Upper lobe of left lung (tissue), 6 donors: ENCODE measurements around the gene TXNIP. TPM values are rescaled to one million over a fixed set of nuclear protein-coding genes. Genes with fewer than 3 reads are reported as not detected.
A peak's percentile ranks its signal among the peaks of the same experiment; 100 is the strongest.

Experiments
- ATAC-seq, 2 donors: fragments of 200-7000 bp; cut with Tn5 transposase; one replicate each; pipeline ENCODE4 v1.9.1; 2022; ENCODE audit warnings: mild to moderate bottlenecking in 2 of 2, moderate library complexity in 2 of 2; ENCODE audit not compliant: low FRiP score in 2 of 2
- DNase-seq, 2 donors: peaks; one replicate each; pipeline ENCODE4 v3.0.0-alpha.2; 2019 to 2020
- H3K27ac ChIP-seq, 4 donors: fragments of 200-600 bp; sonication (generic); one replicate each; pipeline ENCODE4 v1.5.1; 2016 to 2019
- H3K27me3 ChIP-seq, 4 donors: fragments of 200-600 bp; sonication (generic); one replicate each; pipeline ENCODE4 v1.5.1; 2017 to 2019
- H3K36me3 ChIP-seq, 4 donors: fragments of 200-600 bp; sonication (generic); one replicate each; pipeline ENCODE4 v1.5.1; 2016 to 2019
- H3K4me1 ChIP-seq, 4 donors: fragments of 200-600 bp; sonication (generic); one replicate each; pipeline ENCODE4 v1.5.1; 2018 to 2019
- H3K4me3 ChIP-seq, 4 donors: fragments of 200-600 bp; sonication (generic); one replicate each; pipeline ENCODE4 v1.5.1; 2017 to 2019; ENCODE audit warnings: mild to moderate bottlenecking in 2 of 4, moderate library complexity in 1 of 4
- H3K9me3 ChIP-seq, 4 donors: fragments of 200-600 bp; sonication (generic); one replicate each; pipeline ENCODE4 v1.5.1; 2018 to 2019
- EP300 ChIP-seq, 4 donors: sonication (generic); formaldehyde crosslinking; IDR thresholded peaks; one replicate each; pipeline ENCODE4 v1.5.1; 2017; ENCODE audit warnings: antibody characterized with exemption in 4 of 4, control low read depth in 2 of 4
- POLR2A ChIP-seq, 4 donors: fragments of 450-650 bp; IDR thresholded peaks; one replicate each; pipeline ENCODE4 v1.5.1; 2016 to 2017; ENCODE audit warnings: antibody characterized with exemption in 4 of 4, mild to moderate bottlenecking in 2 of 4
- POLR2AphosphoS5 ChIP-seq, 2 donors: sonication (generic); formaldehyde crosslinking; IDR thresholded peaks; one replicate each; pipeline ENCODE4 v1.5.1; 2017; ENCODE audit warnings: antibody characterized with exemption in 2 of 2
- WGBS, 2 donors: methylation state at CpG; one replicate each; pipeline ENCODE4 v1.1.5; 2017 to 2018; 5-methylcytosine and 5-hydroxymethylcytosine counted together
- total RNA-seq, 6 donors: library from RNA; depleted of rRNA in 4 of 6; stranded (reverse); fragments of >200 nt in 4 of 6; gene quantifications; one replicate each; pipeline versions ENCODE4 v1.1.0 to v1.2.1, GENCODE V29; 2016 to 2021
- TF ChIP-seq, protein P1 (sequence below), 6 experiments: fragments of 450-650 bp in 4 of 6; fragments of 200-600 bp in 2 of 6; sonication (generic) in 2 of 6; IDR thresholded peaks; one replicate each; pipeline ENCODE4 v1.5.1; 2016 to 2019; ENCODE audit warnings: antibody characterized with exemption in 6 of 6
- donor health status: DM: no; HTN: no; CAD: no; lungs with moderate emphysema.
- donor health status: DM: no; HTN: yes; CAD: no; lungs with severe emphysema.

The TXNIP gene
- total RNA-seq, 6 donors from 2014 or later, result 703 to 1,481 (median 910) TPM

DNA sequence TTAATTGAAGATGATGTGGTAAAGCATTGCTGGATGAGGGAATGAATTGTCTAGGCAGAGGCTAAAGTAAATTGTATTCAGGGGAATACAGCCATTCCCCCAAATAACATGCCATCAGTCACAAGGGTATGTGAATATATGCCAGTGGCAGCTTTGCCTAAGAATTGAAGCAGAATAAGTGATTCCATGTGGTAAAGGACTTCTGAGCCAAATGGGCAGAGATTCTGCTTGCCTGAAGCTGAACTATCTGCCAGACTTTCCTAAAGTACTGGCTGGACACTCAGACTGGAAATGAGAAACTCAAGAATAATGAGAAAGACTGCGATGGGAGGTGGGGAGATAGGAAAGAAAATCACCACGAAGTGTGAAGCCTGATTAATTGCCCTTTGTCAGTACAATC lies 40.9 kb downstream of the TXNIP start:
- Histone ChIP-seq H3K4me3 (no peak overlapping the region), H3K36me3 (peaks cover 0 to 11% (median 0%) of the 10 kb centered on the region in 4 donors), H3K27ac (peak overlapping the region in 2 of 4 donors; percentile 9 to 89), H3K4me1 (peaks cover 28 to 63% (median 40%) of the 10 kb centered on the region in 4 donors), H3K9me3 (no peaks in the 10 kb centered on the region), H3K27me3 (no peaks in the 10 kb centered on the region)
- TF ChIP-seq, protein P1, sequence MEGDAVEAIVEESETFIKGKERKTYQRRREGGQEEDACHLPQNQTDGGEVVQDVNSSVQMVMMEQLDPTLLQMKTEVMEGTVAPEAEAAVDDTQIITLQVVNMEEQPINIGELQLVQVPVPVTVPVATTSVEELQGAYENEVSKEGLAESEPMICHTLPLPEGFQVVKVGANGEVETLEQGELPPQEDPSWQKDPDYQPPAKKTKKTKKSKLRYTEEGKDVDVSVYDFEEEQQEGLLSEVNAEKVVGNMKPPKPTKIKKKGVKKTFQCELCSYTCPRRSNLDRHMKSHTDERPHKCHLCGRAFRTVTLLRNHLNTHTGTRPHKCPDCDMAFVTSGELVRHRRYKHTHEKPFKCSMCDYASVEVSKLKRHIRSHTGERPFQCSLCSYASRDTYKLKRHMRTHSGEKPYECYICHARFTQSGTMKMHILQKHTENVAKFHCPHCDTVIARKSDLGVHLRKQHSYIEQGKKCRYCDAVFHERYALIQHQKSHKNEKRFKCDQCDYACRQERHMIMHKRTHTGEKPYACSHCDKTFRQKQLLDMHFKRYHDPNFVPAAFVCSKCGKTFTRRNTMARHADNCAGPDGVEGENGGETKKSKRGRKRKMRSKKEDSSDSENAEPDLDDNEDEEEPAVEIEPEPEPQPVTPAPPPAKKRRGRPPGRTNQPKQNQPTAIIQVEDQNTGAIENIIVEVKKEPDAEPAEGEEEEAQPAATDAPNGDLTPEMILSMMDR (IDR thresholded peaks at IDR 0.05), result no peak
- TF ChIP-seq POLR2A (IDR thresholded peaks at IDR 0.05) (no peak), EP300 (IDR thresholded peaks at IDR 0.05) (no peak), POLR2AphosphoS5 (IDR thresholded peaks at IDR 0.05) (no peak)
- ATAC-seq, result no peak
- DNase-seq, result no peak
- 44 to 46% methylated on average over 2 of the region's 2 CpGs for WGBS, 2 donors

DNA sequence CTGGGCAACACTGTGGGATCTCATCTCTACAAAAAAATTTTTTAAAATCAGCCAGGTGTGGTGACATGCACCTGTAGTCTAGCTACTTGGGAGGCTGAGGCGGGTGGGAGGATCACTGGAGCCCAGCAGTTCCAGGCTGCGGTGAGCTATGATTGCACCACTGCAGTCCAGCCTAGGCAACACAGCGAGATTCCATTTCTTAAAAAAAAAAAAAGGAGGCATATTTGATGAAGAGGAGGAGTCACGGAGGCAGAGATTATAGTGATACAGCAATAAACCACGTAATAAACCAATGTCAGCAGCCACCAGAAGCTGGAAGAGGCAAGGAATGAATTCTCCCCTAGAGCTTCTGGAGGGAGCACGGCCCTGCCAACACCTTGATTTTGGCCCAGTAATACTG lies 42.5 kb downstream of the TXNIP start:
- ATAC-seq (no peak), DNase-seq (no peak)
- Histone ChIP-seq H3K36me3 (peaks cover 0 to 14% (median 0%) of the 10 kb centered on the region in 4 donors), H3K4me3 (no peak overlapping the region), H3K9me3 (no peaks in the 10 kb centered on the region), H3K27ac (no peak overlapping the region), H3K27me3 (no peaks in the 10 kb centered on the region), H3K4me1 (peaks cover 22 to 52% (median 32%) of the 10 kb centered on the region in 4 donors)
- WGBS, 2 donors, result 91 to 92% methylated on average over 6 of the region's 6 CpGs
- TF ChIP-seq, protein P1 (IDR thresholded peaks at IDR 0.05), result no peak
- no peak for TF ChIP-seq POLR2A (IDR thresholded peaks at IDR 0.05)
- TF ChIP-seq EP300 (IDR thresholded peaks at IDR 0.05), result no peak
- TF ChIP-seq POLR2AphosphoS5 (IDR thresholded peaks at IDR 0.05), result no peak

DNA sequence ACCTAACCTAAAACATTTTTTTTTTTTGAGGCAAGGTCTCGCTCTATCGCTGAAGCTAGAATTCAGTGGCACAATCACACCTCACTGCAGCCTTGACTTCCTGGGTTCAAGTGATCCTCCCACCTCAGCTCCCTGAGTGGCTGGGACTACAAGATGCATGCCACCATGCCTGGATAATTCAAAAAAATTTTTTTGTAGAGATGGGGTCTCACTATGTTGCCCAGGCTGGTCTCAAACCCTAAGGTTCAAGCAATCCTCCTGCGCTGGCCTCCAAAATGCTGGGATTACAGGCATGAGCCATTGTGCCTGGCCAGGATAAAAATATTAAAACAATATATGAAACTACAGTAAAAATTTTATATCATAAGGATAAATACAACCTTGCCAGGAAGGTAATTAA lies 43.5 kb downstream of the TXNIP start:
- H3K27ac ChIP-seq, result no peak overlapping the region
- ATAC-seq (no peak), DNase-seq (no peak)
- no peaks in the 10 kb centered on the region for H3K27me3 ChIP-seq
- TF ChIP-seq EP300 (IDR thresholded peaks at IDR 0.05) (no peak), POLR2AphosphoS5 (IDR thresholded peaks at IDR 0.05) (no peak), POLR2A (IDR thresholded peaks at IDR 0.05) (no peak)
- TF ChIP-seq, protein P1 (IDR thresholded peaks at IDR 0.05), result no peak
- no peaks in the 10 kb centered on the region for H3K9me3 ChIP-seq
- peaks cover 0 to 14% (median 0%) of the 10 kb centered on the region in 4 donors for H3K36me3 ChIP-seq
- 83 to 97% methylated on average over 3 of the region's 3 CpGs for WGBS, 2 donors
- H3K4me3 ChIP-seq, result no peak overlapping the region
- H3K4me1 ChIP-seq, result peaks cover 19 to 43% (median 26%) of the 10 kb centered on the region in 4 donors

DNA sequence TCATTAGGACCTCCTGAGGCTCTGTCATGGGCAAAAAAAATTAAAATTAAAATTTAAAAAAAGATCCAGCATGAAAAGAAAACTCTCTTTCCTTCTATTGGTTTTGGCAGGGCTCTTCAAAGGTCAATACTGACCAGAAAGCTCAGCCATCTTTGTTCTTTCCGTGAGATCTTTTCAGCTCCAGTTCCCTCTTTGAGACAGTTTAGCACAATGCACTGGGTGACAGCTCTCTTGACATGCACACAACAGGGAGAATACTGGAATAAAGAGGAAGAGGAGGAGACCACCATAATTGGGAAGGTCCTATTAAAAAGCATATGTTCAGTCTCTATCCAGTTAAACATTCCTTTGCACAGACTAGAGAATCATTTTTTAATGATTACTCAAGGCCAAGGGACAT lies 44.9 kb downstream of the TXNIP start:
- Histone ChIP-seq H3K27me3 (no peaks in the 10 kb centered on the region), H3K4me3 (no peak overlapping the region), H3K9me3 (no peaks in the 10 kb centered on the region), H3K36me3 (peaks cover 0 to 20% (median 0%) of the 10 kb centered on the region in 4 donors), H3K4me1 (peaks cover 16 to 29% (median 22%) of the 10 kb centered on the region in 4 donors), H3K27ac (no peak overlapping the region)
- no peak for TF ChIP-seq POLR2AphosphoS5 (IDR thresholded peaks at IDR 0.05)
- no peak for TF ChIP-seq POLR2A (IDR thresholded peaks at IDR 0.05)
- TF ChIP-seq, protein P1 (IDR thresholded peaks at IDR 0.05), result no peak
- TF ChIP-seq EP300 (IDR thresholded peaks at IDR 0.05), result no peak
- no peak for ATAC-seq
- DNase-seq, result no peak
- 92 to 100% methylated on average over 1 of the region's 1 CpG for WGBS, 2 donors

DNA sequence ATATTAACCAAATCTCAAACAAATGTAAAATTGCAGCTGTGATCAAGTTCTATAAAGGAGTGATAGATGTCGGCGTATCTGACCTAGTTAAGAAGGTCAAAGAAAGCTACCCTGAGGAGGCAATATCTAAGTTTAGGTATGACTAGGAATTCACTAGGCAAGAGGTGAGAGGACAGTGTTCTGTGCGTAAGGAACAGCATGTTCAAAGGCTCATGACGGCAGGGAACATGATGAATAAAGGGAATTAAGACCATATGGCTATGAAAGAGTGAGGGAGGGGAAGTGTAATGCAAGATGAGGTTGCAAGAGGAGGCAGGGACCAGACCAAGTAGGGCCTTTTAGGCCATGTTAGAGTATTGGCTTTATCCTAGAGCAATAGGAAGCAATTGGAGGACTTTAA lies 47.2 kb downstream of the TXNIP start:
- Histone ChIP-seq H3K4me3 (no peak overlapping the region), H3K27ac (no peak overlapping the region), H3K27me3 (no peaks in the 10 kb centered on the region), H3K9me3 (no peaks in the 10 kb centered on the region), H3K36me3 (peaks cover 0 to 22% (median 0%) of the 10 kb centered on the region in 4 donors), H3K4me1 (peaks cover 0 to 6% (median 2%) of the 10 kb centered on the region in 4 donors)
- no peak for DNase-seq
- TF ChIP-seq POLR2A (IDR thresholded peaks at IDR 0.05) (no peak), EP300 (IDR thresholded peaks at IDR 0.05) (no peak), POLR2AphosphoS5 (IDR thresholded peaks at IDR 0.05) (no peak)
- TF ChIP-seq, protein P1 (IDR thresholded peaks at IDR 0.05), result no peak
- no peak for ATAC-seq
- 93 to 96% methylated on average over 4 of the region's 4 CpGs for WGBS, 2 donors
